ENCODE measurements around the gene BSPRY. TPM values are rescaled to one million over a fixed set of nuclear protein-coding genes. Genes with fewer than 3 reads are reported as not detected.

The BSPRY gene
- total RNA-seq, 1 donor, result not detected

- TF ChIP-seq CTCF (IDR thresholded peaks at IDR 0.05; ENCODE audit: insufficient read depth, low read length), result no peak
- no peak overlapping the region for H3K4me3 ChIP-seq (ENCODE audit: low read depth, low read length)
- DNase-seq (ENCODE audit: low read depth), result no peak
These were observed 42.6 kb downstream of the BSPRY start for GRCh38 chr9:113391917-113392316.

GRCh38 chr9:113393281-113393680, 43.9 kb downstream of the BSPRY start:
- TF ChIP-seq CTCF (IDR thresholded peaks at IDR 0.05; ENCODE audit: insufficient read depth, low read length), result no peak
- no peak for DNase-seq (ENCODE audit: low read depth)

GRCh38 chr9:113395000-113395861, 45.9 kb downstream of the BSPRY start:
- no peak for TF ChIP-seq CTCF (IDR thresholded peaks at IDR 0.05; ENCODE audit: insufficient read depth, low read length)
- no peak for DNase-seq (ENCODE audit: low read depth)
- no peak overlapping the region for H3K4me3 ChIP-seq (ENCODE audit: low read depth, low read length)

More at GRCh38 chr9:113393281-113393680, 43.9 kb downstream of the BSPRY start:
- no peak overlapping the region for H3K4me3 ChIP-seq (ENCODE audit: low read depth, low read length)

- TF ChIP-seq CTCF (IDR thresholded peaks at IDR 0.05; ENCODE audit: insufficient read depth, low read length), result no peak
- H3K4me3 ChIP-seq (ENCODE audit: low read depth, low read length), result no peak overlapping the region
- DNase-seq (ENCODE audit: low read depth), result no peak
These were observed 47.9 kb downstream of the BSPRY start for GRCh38 chr9:113397203-113397631.

GRCh38 chr9:113398796-113399195, 49.5 kb downstream of the BSPRY start:
- no peak for TF ChIP-seq CTCF (IDR thresholded peaks at IDR 0.05; ENCODE audit: insufficient read depth, low read length)
- peak; percentile 16 for DNase-seq (ENCODE audit: low read depth)
- H3K4me3 ChIP-seq (ENCODE audit: low read depth, low read length), result no peak overlapping the region

- no peak for TF ChIP-seq CTCF (IDR thresholded peaks at IDR 0.05; ENCODE audit: insufficient read depth, low read length)
- DNase-seq (ENCODE audit: low read depth), result no peak
These were observed 50.4 kb downstream of the BSPRY start for GRCh38 chr9:113399646-113400200.

More at GRCh38 chr9:113399646-113400200, 50.4 kb downstream of the BSPRY start:
- peak overlapping the region; percentile 96 for H3K4me3 ChIP-seq (ENCODE audit: low read depth, low read length)
